GM23248 (cell line): ENCODE measurements around the gene ZBTB7C. TPM values are rescaled to one million over a fixed set of nuclear protein-coding genes. Genes with fewer than 3 reads are reported as not detected.

Source experiments
- DNase-seq: peaks from one replicate; pipeline ENCODE4 v3.0.0-alpha.2; 2015
- H2AFZ ChIP-seq: fragments of 200-600 bp; sonication (generic); 2 replicates; pipeline ENCODE4 v1.6.1; 2016; ENCODE audit warnings: antibody characterized with exemption
- H3F3A ChIP-seq: fragments of 200-600 bp; sonication (generic); 2 replicates; pipeline ENCODE4 v1.6.1; 2016; ENCODE audit warnings: mild to moderate bottlenecking, antibody characterized with exemption, mixed run types; ENCODE audit not compliant: insufficient read depth
- H3K27ac ChIP-seq: fragments of 200-600 bp; sonication (generic); 2 replicates; pipeline ENCODE4 v1.5.1; 2016; ENCODE audit warnings: mild to moderate bottlenecking
- H3K27me3 ChIP-seq: fragments of 200-600 bp; sonication (generic); replicated peaks from 2 replicates; pipeline ENCODE4 v1.6.1; 2016; ENCODE audit warnings: mild to moderate bottlenecking; ENCODE audit not compliant: insufficient read depth
- H3K36me3 ChIP-seq: fragments of 200-600 bp; sonication (generic); 2 replicates; pipeline ENCODE4 v1.6.1; 2016; ENCODE audit warnings: low read depth, mild to moderate bottlenecking
- H3K4me1 ChIP-seq: fragments of 200-600 bp; sonication (generic); 2 replicates; pipeline ENCODE4 v1.6.1; 2016; ENCODE audit warnings: mild to moderate bottlenecking; ENCODE audit not compliant: insufficient read depth
- H3K4me2 ChIP-seq: fragments of 200-600 bp; sonication (generic); one replicate; pipeline ENCODE4 v1.6.1; 2016; ENCODE audit warnings: mild to moderate bottlenecking; ENCODE audit not compliant: unreplicated experiment
- H3K4me3 ChIP-seq: fragments of 200-600 bp; sonication (generic); 2 replicates; pipeline ENCODE4 v1.5.1; 2016; ENCODE audit warnings: mild to moderate bottlenecking
- H3K79me2 ChIP-seq: fragments of 200-600 bp; sonication (generic); 2 replicates; pipeline ENCODE4 v1.6.1; 2016; ENCODE audit warnings: mild to moderate bottlenecking; ENCODE audit not compliant: insufficient read depth
- H3K9ac ChIP-seq: fragments of 200-600 bp; sonication (generic); 2 replicates; pipeline ENCODE4 v1.6.1; 2016; ENCODE audit warnings: mild to moderate bottlenecking
- H3K9me2 ChIP-seq: fragments of 200-600 bp; sonication (generic); 2 replicates; pipeline ENCODE4 v1.6.1; 2016; ENCODE audit warnings: mixed run types, mild to moderate bottlenecking, moderate library complexity; ENCODE audit not compliant: insufficient read depth
- H3K9me3 ChIP-seq: fragments of 200-600 bp; sonication (generic); one replicate; pipeline ENCODE4 v1.6.1; 2017; ENCODE audit warnings: low read depth
- H4K20me1 ChIP-seq: fragments of 200-600 bp; sonication (generic); 2 replicates; pipeline ENCODE4 v1.6.0; 2016; ENCODE audit not compliant: insufficient read depth
- EZH2 ChIP-seq: fragments of 200-600 bp; sonication (generic); IDR thresholded peaks from 2 replicates; pipeline ENCODE4 v1.6.1; 2018; ENCODE audit warnings: antibody characterized with exemption, mild to moderate bottlenecking; ENCODE audit not compliant: insufficient read depth, poor library complexity, severe bottlenecking
- EZH2phosphoT487 ChIP-seq: fragments of 200-600 bp; sonication (generic); IDR thresholded peaks from 2 replicates; pipeline ENCODE4 v1.6.1; 2018; ENCODE audit warnings: antibody characterized with exemption, moderate library complexity, mild to moderate bottlenecking, low read depth; ENCODE audit not compliant: insufficient read depth
- WGBS, 2 experiments: methylation state at CpG; one replicate each; pipeline ENCODE4 v1.1.6; 2015 to 2017; ENCODE audit warnings: low lambda C conversion rate in 2 of 2, low coverage in 1 of 2; ENCODE audit errors: missing lambda C conversion rate in 2 of 2; 5-methylcytosine and 5-hydroxymethylcytosine counted together
- in situ Hi-C: fragments of 300-500 bp; cut with MboI; formaldehyde crosslinking; loops from 2 replicates; pipeline ENCODE4 v1.15.0; 2020
- polyA plus RNA-seq: library from polyadenylated mRNA; unstranded; fragments of >200 nt; fragmentation: Nextera tagmentation; extraction: Ambion mirVana; gene quantifications from 2 replicates; pipeline ENCODE4 v1.2.1, GENCODE V29; 2016
- total RNA-seq: library from RNA; depleted of rRNA; stranded (reverse); fragments of >200 nt; shearing (Covaris generic); gene quantifications from 2 replicates; pipeline ENCODE4 v1.2.3, GENCODE V29; 2014

ZBTB7C gene
- total and polyA plus RNA-seq, 2 experiments from 2014 or later = not detected

DNA sequence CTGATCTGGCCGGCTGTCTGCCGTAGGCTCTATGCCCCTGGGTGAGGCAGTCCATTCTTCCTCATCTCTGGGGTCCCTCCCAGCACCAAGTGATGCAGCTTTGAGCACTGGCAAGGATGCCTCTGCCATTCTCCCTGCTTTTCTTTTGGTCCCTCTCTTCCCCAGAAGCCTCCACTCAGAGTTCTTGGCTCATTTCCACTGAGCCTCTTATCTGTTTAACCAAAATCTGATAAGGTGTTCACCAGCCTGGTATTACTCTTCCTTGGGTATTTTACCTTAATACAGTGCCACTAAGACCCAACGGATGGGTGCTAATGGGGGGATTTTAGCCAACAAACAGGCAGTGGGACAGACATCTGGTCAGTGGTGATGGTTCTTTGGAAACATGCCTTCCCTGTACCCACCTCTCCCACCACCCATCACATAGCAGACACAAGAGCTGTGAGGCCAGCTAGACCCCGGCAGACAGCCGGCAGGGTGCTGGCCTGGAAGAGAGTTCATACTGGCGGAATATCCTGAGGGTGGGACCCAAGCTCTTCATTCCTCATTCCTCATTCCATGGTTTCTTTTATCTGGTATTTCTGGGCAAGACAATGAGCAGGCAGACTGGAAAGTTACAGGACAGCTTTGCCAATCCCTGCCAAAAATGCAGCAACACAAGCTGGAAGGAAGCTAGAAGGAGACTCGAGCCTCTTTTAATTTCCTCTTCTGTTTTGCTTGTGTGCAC, 34.6 kb downstream of the ZBTB7C start:
- H3K9me3 ChIP-seq = no peaks in the 10 kb centered on the region
- no peak overlapping the region for H3K9ac ChIP-seq
- no peaks in the 10 kb centered on the region for H3K4me1 ChIP-seq
- no peaks in the 10 kb centered on the region for H3K36me3 ChIP-seq
- H3K27me3 ChIP-seq = peaks cover 53% of the 10 kb centered on the region
- TF ChIP-seq EZH2 (no peak), EZH2phosphoT487 (no peak)
- 19 to 22% methylated on average over 7 of the region's 7 CpGs for WGBS, 2 experiments
- no peaks in the 10 kb centered on the region for H3F3A ChIP-seq
- no peaks in the 10 kb centered on the region for H3K79me2 ChIP-seq
- no peaks in the 10 kb centered on the region for H3K9me2 ChIP-seq
- peak; percentile 15 for DNase-seq
- no peak overlapping the region for H3K27ac ChIP-seq
- in situ Hi-C loops = no loop called here
- no peak overlapping the region for H3K4me3 ChIP-seq
- no peak overlapping the region for H3K4me2 ChIP-seq
- H4K20me1 ChIP-seq = no peaks in the 10 kb centered on the region
- no peak overlapping the region for H2AFZ ChIP-seq

DNA sequence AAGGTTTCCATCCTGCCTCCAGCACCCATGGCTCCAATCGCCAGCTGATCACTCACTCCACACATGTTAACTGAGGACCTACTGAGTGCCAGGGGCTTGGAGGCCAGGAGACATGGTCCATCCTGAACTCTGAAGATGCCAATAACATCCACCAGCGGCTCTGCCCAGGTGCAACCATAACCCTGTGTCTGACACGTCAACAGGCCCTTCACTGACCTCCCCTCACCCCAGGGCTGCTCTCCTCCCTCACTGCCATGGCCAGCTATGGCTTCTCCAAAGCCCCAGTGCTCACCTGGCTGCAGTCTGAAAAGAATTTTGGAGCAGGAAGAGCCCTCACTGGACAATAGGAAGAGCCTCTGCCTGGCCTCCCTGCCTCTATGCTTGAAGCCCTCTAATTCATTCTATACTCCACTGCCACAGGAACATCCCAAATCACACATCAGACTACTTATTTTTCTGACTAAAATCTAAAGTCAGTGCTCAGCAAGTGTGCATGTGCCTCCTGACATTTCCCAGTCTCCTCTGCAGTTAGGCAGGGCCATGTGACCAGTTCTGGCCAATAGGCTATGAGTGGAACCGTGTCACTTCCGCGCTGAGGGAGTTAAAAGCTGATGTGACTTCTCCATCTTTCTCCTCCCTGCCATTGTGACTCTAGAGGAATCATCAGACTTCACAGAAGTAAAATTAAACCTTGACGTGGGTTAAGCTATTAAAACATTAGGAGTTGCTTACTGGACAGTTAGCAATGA, 37.2 kb downstream of the ZBTB7C start:
- no peaks in the 10 kb centered on the region for H4K20me1 ChIP-seq
- H2AFZ ChIP-seq = no peak overlapping the region
- no peaks in the 10 kb centered on the region for H3K36me3 ChIP-seq
- 61 to 63% methylated on average over 7 of the region's 7 CpGs for WGBS, 2 experiments
- H3K9ac ChIP-seq = no peak overlapping the region
- H3K27me3 ChIP-seq = peaks cover 37% of the 10 kb centered on the region
- H3K4me2 ChIP-seq = no peak overlapping the region
- no peaks in the 10 kb centered on the region; the same call in 1 of the 2 replicates for H3K9me2 ChIP-seq
- no peak for DNase-seq
- H3F3A ChIP-seq = no peaks in the 10 kb centered on the region
- no peaks in the 10 kb centered on the region for H3K9me3 ChIP-seq
- no peaks in the 10 kb centered on the region for H3K4me1 ChIP-seq
- no peaks in the 10 kb centered on the region for H3K79me2 ChIP-seq
- H3K27ac ChIP-seq = no peak overlapping the region
- in situ Hi-C loops = no loop called here
- no peak overlapping the region for H3K4me3 ChIP-seq
- no peak for TF ChIP-seq EZH2
- TF ChIP-seq EZH2phosphoT487 = no peak

DNA sequence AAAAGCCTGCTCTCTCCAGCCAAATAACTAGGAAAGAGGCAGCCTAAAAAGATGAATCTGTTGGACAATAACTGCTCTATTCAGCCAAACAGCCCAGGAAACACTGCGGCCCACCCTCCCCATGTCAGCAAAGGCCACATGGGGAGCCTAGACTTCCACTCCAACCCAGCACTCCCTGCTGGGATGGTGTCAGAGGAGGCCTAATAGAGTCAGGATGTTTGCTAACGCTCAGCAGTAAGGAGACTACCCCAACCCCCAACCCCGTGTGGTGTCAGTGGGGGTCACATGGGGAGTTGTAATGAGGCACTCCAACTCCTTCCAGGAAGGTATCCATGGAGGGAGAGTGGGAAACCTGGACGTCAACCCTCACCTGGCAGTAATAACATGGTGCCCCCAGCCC, 41.6 kb downstream of the ZBTB7C start:
- Histone ChIP-seq H3K4me1 (no peaks in the 10 kb centered on the region), H3K4me2 (no peak overlapping the region), H2AFZ (no peak overlapping the region), H3K9ac (no peak overlapping the region), H3K36me3 (no peaks in the 10 kb centered on the region), H3K4me3 (no peak overlapping the region), H3K79me2 (no peaks in the 10 kb centered on the region), H4K20me1 (no peaks in the 10 kb centered on the region), H3K9me3 (no peaks in the 10 kb centered on the region), H3K27ac (no peak overlapping the region), H3F3A (no peaks in the 10 kb centered on the region), H3K27me3 (peaks cover 13% of the 10 kb centered on the region; the same call in 1 of the 2 replicates), H3K9me2 (no peaks in the 10 kb centered on the region; the same call in 1 of the 2 replicates)
- WGBS, 2 experiments = 61 to 69% methylated on average over 4 of the region's 4 CpGs
- in situ Hi-C loops = no loop called here
- DNase-seq = no peak
- TF ChIP-seq EZH2 = no peak
- no peak for TF ChIP-seq EZH2phosphoT487

- no peaks in the 10 kb centered on the region for H3K79me2 ChIP-seq
- no peaks in the 10 kb centered on the region for H3F3A ChIP-seq
- H3K27ac ChIP-seq = no peak overlapping the region
- no peaks in the 10 kb centered on the region for H3K9me3 ChIP-seq
- H2AFZ ChIP-seq = no peak overlapping the region
- no peak for DNase-seq
- in situ Hi-C loops = no loop called here
- no peaks in the 10 kb centered on the region; the same call in 1 of the 2 replicates for H3K9me2 ChIP-seq
- H3K27me3 ChIP-seq = peaks cover 13% of the 10 kb centered on the region; the same call in 1 of the 2 replicates
- H3K4me2 ChIP-seq = no peak overlapping the region
- no peak overlapping the region for H3K4me3 ChIP-seq
- no peaks in the 10 kb centered on the region for H3K36me3 ChIP-seq
- no peak overlapping the region for H3K9ac ChIP-seq
- TF ChIP-seq EZH2 (no peak), EZH2phosphoT487 (no peak)
- H4K20me1 ChIP-seq = no peaks in the 10 kb centered on the region
- H3K4me1 ChIP-seq = no peaks in the 10 kb centered on the region
Measured at GRCh38 chr18:48365965-48366364, 43.2 kb downstream of the ZBTB7C start.
